Fibroblast of lung (primary cell): ENCODE results near the gene PRKACG.

Source experiments
- EZH2 ChIP-seq: IDR thresholded peaks from 2 replicates; pipeline ENCODE4 v1.5.1; 2012; ENCODE audit warnings: low read length, control low read depth, mild to moderate bottlenecking; ENCODE audit errors: missing control alignments
- TF ChIP-seq, protein P1 (sequence below), 2 donors: IDR thresholded peaks in 1 of 2; conservative IDR thresholded peaks in 1 of 2; 1 replicate in 1 of 2; 2 replicates in 1 of 2; pipeline ENCODE4 v1.5.1; 2011 to 2012; ENCODE audit warnings: low read length in 2 of 2, control low read depth in 1 of 2, inconsistent platforms in 1 of 2, low read depth in 1 of 2, mild to moderate bottlenecking in 1 of 2

DNA sequence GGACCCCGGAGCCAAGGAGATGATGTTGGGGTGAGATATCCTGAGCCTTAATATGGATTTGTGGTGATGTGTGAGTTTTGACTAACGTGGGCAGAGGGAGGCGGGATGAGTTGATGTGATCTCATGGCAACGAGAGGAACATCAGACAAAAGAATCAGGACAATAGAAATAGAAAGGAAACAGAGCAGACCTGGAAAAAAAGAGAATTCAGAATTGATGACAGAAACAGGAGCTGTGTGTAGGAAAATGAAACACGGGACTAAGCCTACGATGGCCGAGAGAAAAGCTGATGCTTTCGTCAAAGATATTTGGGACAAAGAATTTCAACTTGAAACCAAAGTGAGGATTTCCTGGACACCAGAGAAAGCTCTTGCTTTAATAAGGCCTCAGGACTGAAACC is 10.9 kb downstream of the PRKACG start:
- TF ChIP-seq, protein P1, sequence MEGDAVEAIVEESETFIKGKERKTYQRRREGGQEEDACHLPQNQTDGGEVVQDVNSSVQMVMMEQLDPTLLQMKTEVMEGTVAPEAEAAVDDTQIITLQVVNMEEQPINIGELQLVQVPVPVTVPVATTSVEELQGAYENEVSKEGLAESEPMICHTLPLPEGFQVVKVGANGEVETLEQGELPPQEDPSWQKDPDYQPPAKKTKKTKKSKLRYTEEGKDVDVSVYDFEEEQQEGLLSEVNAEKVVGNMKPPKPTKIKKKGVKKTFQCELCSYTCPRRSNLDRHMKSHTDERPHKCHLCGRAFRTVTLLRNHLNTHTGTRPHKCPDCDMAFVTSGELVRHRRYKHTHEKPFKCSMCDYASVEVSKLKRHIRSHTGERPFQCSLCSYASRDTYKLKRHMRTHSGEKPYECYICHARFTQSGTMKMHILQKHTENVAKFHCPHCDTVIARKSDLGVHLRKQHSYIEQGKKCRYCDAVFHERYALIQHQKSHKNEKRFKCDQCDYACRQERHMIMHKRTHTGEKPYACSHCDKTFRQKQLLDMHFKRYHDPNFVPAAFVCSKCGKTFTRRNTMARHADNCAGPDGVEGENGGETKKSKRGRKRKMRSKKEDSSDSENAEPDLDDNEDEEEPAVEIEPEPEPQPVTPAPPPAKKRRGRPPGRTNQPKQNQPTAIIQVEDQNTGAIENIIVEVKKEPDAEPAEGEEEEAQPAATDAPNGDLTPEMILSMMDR (conservative IDR thresholded peaks at IDR 0.05 in 1 of 2, IDR thresholded peaks at IDR 0.05 in 1 of 2; ENCODE audit: low read depth in 1 of 2, low read length in 2 of 2) = no peak
- TF ChIP-seq EZH2 = no peak
